ENCODE data around the gene LIME1. TPM values are rescaled to one million over a fixed set of nuclear protein-coding genes. Genes with fewer than 3 reads are reported as not detected.

LIME1 gene
- total and polyA plus RNA-seq, 9 of the 15 experiments (the other 6 are each of a cell fraction or from before 2014, with no cell fraction given): 0.11 to 17.1 (median 2.8) TPM; not detected in 2

- TF ChIP-seq, protein P1, sequence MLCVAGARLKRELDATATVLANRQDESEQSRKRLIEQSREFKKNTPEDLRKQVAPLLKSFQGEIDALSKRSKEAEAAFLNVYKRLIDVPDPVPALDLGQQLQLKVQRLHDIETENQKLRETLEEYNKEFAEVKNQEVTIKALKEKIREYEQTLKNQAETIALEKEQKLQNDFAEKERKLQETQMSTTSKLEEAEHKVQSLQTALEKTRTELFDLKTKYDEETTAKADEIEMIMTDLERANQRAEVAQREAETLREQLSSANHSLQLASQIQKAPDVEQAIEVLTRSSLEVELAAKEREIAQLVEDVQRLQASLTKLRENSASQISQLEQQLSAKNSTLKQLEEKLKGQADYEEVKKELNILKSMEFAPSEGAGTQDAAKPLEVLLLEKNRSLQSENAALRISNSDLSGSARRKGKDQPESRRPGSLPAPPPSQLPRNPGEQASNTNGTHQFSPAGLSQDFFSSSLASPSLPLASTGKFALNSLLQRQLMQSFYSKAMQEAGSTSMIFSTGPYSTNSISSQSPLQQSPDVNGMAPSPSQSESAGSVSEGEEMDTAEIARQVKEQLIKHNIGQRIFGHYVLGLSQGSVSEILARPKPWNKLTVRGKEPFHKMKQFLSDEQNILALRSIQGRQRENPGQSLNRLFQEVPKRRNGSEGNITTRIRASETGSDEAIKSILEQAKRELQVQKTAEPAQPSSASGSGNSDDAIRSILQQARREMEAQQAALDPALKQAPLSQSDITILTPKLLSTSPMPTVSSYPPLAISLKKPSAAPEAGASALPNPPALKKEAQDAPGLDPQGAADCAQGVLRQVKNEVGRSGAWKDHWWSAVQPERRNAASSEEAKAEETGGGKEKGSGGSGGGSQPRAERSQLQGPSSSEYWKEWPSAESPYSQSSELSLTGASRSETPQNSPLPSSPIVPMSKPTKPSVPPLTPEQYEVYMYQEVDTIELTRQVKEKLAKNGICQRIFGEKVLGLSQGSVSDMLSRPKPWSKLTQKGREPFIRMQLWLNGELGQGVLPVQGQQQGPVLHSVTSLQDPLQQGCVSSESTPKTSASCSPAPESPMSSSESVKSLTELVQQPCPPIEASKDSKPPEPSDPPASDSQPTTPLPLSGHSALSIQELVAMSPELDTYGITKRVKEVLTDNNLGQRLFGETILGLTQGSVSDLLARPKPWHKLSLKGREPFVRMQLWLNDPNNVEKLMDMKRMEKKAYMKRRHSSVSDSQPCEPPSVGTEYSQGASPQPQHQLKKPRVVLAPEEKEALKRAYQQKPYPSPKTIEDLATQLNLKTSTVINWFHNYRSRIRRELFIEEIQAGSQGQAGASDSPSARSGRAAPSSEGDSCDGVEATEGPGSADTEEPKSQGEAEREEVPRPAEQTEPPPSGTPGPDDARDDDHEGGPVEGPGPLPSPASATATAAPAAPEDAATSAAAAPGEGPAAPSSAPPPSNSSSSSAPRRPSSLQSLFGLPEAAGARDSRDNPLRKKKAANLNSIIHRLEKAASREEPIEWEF (CRISPR knock-in tag; IDR thresholded peaks at IDR 0.05): no peak
- TF ChIP-seq L3MBTL2 (IDR thresholded peaks at IDR 0.05) (peak; percentile 89), CEBPG (CRISPR knock-in tag; IDR thresholded peaks at IDR 0.05) (peak; percentile 80), CEBPG (tag; conservative IDR thresholded peaks at IDR 0.05 in 1 of 2, IDR thresholded peaks at IDR 0.05 in 1 of 2) (peak; percentile 17 to 75; a peak in 3 of 4 replicates), PREB (CRISPR knock-in tag; IDR thresholded peaks at IDR 0.05) (no peak), CEBPB (tag; IDR thresholded peaks at IDR 0.05) (peak; percentile 78), ZNF12 (CRISPR knock-in tag; IDR thresholded peaks at IDR 0.05) (no peak), NR3C1 (CRISPR knock-in tag; IDR thresholded peaks at IDR 0.05) (no peak), MAFK (IDR thresholded peaks at IDR 0.05; ENCODE audit: low read length) (no peak), MBD2 (IDR thresholded peaks at IDR 0.05; ENCODE audit: borderline replicate concordance, low read depth) (no peak), DNMT1 (IDR thresholded peaks at IDR 0.05) (no peak)
- TF ChIP-seq, protein P2, sequence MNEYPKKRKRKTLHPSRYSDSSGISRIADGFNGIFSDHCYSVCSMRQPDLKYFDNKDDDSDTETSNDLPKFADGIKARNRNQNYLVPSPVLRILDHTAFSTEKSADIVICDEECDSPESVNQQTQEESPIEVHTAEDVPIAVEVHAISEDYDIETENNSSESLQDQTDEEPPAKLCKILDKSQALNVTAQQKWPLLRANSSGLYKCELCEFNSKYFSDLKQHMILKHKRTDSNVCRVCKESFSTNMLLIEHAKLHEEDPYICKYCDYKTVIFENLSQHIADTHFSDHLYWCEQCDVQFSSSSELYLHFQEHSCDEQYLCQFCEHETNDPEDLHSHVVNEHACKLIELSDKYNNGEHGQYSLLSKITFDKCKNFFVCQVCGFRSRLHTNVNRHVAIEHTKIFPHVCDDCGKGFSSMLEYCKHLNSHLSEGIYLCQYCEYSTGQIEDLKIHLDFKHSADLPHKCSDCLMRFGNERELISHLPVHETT (CRISPR knock-in tag; conservative IDR thresholded peaks at IDR 0.05 in 1 of 2, IDR thresholded peaks at IDR 0.05 in 1 of 2): 0 out of 4 replicates have a peak, but pooled peaks of 1 of the 2 experiments have one; percentile 5
- TF ChIP-seq, protein P3, sequence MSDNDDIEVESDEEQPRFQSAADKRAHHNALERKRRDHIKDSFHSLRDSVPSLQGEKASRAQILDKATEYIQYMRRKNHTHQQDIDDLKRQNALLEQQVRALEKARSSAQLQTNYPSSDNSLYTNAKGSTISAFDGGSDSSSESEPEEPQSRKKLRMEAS (CRISPR knock-in tag; IDR thresholded peaks at IDR 0.05): peak; percentile 52
- TF ChIP-seq, protein P4, sequence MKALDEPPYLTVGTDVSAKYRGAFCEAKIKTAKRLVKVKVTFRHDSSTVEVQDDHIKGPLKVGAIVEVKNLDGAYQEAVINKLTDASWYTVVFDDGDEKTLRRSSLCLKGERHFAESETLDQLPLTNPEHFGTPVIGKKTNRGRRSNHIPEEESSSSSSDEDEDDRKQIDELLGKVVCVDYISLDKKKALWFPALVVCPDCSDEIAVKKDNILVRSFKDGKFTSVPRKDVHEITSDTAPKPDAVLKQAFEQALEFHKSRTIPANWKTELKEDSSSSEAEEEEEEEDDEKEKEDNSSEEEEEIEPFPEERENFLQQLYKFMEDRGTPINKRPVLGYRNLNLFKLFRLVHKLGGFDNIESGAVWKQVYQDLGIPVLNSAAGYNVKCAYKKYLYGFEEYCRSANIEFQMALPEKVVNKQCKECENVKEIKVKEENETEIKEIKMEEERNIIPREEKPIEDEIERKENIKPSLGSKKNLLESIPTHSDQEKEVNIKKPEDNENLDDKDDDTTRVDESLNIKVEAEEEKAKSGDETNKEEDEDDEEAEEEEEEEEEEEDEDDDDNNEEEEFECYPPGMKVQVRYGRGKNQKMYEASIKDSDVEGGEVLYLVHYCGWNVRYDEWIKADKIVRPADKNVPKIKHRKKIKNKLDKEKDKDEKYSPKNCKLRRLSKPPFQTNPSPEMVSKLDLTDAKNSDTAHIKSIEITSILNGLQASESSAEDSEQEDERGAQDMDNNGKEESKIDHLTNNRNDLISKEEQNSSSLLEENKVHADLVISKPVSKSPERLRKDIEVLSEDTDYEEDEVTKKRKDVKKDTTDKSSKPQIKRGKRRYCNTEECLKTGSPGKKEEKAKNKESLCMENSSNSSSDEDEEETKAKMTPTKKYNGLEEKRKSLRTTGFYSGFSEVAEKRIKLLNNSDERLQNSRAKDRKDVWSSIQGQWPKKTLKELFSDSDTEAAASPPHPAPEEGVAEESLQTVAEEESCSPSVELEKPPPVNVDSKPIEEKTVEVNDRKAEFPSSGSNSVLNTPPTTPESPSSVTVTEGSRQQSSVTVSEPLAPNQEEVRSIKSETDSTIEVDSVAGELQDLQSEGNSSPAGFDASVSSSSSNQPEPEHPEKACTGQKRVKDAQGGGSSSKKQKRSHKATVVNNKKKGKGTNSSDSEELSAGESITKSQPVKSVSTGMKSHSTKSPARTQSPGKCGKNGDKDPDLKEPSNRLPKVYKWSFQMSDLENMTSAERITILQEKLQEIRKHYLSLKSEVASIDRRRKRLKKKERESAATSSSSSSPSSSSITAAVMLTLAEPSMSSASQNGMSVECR (CRISPR knock-in tag; IDR thresholded peaks at IDR 0.05): no peak
Observed at GRCh38 chr20:63772781-63773518, 36.5 kb downstream of the LIME1 start (continued).
